HG03442 (cell line): Measurements from ENCODE around the gene BBOF1.
A peak's percentile ranks its signal among the peaks of the same experiment; 100 is the strongest.

Source experiments
- ATAC-seq: cut with Tn5 transposase; IDR thresholded peaks from one replicate; pipeline ENCODE4 v1.9.1; 2021; ENCODE audit warnings: mild to moderate bottlenecking, moderate library complexity; ENCODE audit not compliant: unreplicated experiment

BBOF1 gene

DNA sequence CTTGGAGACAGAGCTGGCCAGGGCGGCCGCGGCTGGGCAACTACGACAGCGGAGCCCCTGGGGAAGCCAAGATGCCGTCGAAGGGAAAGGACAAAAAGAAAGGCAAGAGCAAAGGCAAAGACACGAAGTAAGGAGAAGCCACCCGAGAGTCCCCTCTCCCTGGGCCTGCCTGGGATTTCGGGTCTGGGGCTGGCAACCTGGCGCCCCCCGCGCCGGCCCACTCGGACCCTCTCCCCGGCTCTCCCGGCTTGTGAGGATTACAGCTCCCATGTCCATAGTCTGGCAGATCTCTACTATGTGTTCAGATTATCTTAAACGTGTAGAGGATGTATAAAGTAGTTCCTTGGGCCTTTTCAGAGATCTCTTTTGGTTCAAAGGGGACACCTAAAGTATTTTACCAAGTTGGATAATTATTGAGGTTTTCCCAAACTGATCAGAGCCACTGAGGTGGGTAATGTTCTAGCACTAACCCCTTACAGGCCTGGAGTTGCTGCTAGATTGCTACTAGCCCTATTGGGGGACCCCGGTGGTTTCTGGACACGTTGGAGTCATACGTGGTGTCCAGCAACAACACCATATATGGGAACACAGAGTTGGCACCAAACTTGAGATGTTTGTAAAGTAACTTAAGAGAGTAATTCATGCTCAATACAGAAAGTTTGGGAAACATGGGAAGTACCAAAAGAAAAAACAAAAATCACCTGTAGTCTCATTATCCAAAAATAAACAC is 424 bp downstream of the BBOF1 start:
- ATAC-seq, result peak; percentile 12

DNA sequence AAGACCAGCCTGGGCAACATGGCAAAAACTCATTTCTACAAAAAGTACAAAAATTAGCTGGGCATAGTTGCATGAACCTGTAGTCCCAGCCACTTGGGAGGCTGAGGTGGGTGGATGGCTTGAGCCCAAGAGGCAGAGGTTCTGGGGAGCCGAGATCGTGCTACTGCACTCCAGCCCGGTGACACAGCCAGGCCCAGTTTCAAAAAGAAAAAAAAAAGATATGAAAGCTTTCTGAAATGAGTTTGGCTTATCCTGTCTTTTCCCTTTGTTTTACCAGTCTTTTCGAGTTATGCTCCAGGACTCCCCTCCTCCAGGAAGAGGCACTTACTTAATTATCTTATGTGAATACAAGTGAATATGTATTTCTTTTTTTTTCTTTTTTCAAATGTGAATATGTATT is 3.2 kb downstream of the BBOF1 start:
- ATAC-seq, result no peak

DNA sequence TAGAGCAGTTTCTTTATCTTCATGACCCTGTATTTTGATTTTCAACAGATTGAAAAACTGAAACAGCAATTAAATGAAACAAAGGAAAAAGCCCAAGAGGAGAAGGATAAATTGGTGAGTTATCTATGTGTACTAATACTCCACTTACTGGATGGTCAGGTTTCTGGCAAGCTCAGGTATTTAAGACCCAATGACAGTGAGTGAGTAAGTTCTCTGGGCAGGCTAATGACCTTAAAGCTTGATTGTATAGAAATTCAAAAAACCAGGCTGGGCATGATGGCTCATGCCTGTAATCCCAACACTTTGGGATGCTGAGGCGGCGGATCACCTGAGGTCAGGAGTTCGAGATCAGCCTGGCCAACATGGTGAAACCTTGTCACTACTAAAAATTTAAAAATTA is 10.0 kb downstream of the BBOF1 start:
- no peak for ATAC-seq

DNA sequence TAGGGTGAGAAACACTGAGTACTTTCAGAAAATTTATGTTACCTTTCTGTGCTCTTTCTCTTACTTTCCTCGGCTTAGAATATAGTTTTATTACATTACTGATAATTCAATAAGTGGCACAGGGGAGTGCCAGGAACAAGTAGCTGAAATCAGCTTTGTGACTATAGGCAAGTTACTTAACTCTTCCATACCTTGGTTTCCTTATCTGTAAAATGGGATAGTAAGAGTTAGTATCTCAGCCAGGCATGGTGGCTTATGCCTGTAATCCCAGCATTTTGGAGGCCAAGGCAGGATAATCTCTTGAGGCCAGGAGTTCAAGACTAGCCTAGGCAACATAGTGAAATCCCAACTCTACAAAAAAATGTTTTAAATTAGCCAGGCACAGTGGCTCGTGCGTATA is 15.4 kb downstream of the BBOF1 start:
- ATAC-seq, result no peak

DNA sequence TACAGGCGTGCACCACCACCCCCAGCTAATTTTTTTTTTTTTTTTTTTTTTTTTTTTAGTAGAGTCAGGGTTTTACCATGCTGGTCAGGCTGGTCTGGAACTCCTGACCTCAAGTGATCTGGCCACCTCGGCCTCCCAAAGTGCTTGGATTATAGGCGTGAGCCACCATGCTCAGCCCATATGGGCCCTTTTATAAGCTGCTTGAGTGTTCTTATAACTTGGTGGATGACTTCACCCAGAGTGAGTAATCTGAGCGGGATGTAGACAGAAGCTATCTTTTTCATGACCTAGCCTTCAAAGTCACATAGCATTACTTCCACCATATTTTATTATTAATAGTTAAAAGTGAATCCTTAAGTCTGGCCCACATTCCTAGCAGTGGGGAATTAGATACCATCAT is 16.4 kb downstream of the BBOF1 start:
- ATAC-seq, result no peak

DNA sequence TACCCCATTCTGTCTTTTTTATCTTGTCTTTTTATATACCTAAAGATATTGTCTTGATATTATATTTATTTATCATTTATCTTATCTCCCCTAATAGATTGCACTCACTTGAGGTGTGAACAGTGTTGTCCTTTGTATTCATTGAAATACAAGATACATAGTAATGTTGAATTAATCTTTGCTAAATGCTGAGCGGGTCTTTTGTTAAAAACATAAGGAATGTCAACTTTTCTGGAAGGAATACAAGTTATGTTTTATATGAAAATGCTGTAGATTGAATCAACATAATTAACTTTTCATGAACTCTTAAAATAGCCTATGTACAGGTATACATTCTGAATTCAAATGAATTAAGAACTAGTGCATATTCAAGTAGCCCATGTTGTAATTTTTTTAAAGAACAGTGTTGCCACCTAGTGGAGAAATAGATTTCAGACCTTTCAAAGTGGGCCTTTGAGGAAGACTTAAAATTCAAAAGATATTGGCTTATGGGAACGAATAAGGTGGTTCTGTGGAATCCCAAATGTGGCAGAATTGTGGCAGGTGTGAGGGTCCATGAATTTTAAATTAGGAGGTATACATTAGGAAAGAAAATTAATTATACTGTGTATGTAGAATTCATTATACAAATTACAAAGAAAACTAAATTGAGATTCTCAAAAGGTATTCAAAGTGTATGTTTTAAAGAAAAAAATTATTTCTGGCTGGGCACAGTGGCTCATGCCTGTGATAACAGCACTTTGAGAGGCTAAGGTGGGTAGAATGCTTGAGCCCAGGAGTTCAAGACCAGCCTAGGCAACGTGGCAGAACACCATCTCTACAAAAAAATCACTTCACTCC is 19.1 kb downstream of the BBOF1 start:
- ATAC-seq, result no peak

DNA sequence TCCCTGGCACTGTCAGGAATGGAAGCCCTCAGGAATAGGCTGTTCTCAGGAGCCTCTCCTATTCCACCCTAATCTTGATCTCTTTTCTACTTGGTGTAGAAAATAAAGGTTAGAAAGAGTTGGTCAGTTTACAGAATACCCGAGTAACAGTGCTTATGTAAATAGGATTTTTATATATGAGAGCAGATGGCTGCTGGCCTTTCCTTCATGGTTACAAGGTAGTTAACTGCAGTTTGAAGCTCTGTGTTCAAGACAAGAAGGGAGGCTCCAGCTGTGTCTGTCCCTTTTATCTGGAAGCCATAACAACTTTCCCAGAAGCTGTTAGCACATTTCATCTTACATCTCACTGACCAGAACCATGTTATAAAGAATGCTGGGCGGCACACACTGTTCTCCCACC is 23.1 kb downstream of the BBOF1 start:
- ATAC-seq, result no peak

DNA sequence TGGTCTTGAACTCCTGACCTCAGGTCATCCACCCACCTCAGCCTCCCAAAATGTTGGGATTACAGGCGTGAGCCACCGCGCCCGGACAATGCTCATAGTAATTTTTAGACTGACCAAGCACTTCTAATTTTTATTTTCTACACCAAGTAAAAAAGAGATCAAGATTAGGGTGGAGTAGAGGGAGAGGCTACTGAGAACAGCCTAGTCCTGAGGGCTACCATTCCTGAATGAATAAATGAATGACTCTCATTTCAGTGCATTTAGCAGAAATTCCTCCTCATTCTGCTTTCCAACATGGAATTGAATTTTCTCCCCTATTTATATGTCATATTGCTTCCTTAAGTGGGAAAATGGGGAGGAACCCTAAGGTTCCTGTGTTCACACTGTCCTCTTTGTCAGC is 26.4 kb downstream of the BBOF1 start:
- ATAC-seq, result no peak

DNA sequence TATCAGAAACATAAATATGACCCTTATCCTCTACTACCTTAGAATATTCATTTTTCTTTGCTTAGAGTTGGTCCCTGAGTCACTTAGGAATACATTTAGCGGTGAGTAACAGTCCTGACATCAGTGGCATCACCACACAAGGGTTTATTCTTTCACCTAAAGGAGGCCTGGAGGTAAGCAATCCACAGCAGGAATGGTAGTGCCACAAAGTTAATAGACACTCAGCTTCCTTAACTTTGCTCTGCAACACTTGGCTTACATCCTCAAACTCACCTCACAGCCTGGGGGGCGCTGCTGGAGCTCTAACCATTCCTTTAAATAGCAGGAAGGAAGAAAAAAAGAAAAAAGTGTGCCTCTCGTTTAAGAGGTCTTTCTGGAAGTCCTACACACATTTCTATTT is 29.1 kb downstream of the BBOF1 start:
- ATAC-seq, result no peak

DNA sequence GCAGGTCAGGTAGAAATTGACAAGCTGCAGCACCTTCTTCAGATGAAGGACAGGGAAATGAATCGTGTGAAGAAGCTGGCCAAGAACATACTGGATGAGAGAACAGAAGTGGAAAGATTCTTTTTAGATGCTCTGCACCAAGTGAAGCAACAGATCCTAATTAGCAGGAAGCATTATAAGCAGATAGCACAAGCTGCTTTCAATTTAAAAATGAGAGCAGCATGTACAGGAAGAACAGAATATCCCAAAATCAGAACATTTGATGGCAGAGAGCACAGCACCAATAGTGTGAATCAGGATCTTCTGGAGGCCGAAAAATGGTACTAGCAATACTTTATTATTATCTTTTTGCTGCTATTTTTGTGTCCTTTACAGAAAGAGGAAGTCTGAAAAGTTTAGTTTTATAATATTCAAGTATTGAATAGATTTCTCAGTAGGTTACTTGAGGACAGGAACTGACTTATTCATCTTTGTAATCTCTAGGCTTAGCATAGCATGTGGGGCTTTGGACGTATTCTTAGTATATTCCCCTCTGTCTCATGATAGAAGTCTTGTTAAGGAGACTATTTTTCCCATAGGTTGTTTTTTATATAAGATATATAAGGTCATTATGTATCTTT is 30.8 kb downstream of the BBOF1 start:
- ATAC-seq, result no peak

DNA sequence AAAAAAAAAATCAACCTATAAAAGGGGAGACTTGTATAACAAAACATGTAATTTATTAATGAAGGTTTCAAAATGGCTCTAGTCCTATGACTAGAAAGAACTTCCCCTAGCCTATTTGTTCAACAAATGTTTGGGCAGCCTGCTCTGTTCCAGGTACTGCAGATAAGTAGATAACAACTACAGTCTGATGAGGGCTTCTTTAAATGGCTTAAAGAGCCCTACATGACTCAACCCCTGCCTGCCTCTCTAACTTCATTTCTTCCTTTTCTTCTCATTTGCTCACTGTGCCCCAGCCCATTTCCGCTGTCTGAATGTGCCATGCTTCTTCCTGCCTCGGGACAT is 43.6 kb downstream of the BBOF1 start:
- ATAC-seq, result no peak

DNA sequence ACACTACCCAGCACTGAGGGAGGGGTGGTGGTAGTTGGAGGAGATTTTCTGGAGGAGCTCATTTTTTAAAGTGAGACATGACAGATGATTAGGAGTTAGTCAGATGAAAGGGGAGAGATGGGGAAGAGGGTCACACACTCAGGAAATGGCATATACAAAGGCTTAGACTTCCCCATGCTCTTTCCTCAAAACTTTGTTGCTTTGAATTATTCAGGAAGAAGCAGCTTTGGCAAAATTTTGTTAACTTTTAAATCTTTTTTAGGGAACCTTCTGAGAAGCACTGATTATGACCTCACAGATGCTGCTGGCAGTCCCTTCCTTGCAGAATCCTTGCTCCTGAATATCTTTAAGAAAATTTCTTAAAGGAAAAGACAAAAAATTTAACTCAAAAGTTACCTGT is 45.3 kb downstream of the BBOF1 start:
- ATAC-seq, result no peak

DNA sequence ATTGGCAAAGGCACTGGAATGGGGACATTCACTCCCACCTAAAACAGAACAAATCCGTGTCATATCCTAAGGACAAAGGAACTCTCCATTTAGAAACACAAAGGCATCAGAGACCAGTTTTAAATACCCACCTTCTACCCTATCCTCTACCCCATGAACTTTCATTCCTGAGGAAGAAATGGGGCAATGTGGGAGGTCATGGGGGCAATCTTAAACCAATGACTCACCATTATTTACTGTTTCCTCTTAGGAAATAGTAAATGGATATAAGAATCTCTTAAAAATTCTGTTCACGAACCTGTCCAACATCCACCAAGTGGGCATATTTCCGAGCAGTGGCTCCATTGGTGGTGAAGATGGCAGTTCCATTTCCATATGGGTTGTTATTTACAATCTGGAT is 45.7 kb downstream of the BBOF1 start:
- ATAC-seq, result no peak

DNA sequence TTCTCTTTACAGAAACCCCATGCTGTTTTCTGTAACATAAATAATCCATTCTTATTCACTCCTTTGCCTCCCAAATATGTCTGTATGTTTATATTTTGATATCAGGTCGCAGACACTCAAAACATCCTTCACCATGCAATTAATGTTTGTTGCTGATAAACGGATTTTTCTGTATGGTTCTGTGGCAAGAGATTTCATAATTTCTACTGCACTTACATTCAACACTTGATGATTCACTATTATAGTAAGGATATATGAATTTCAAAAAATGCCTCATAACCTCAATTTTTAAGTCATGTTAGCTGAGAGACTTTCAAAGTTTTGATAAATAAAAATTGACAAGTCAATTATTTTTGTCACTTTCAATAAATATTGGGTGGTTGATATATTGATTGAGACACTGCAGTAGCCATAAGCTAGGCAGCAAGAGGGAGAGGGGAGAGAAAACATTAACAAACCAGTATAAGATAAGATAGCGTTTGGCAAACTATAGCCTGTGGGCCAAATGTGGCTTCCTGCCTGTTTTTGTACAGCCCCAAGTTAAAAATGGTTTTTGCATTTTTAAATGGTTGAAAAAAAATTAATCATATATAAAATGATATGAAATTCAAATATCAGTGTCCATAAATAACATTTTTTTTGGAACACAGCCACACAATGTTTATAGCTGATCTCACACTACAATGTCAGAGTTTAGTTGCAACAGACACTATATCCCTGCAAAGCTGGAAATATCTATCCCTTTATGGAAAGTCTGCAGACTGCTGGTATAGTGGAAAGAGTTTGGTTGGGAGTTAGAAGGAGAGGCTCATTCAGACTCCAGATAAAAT is 46.8 kb downstream of the BBOF1 start:
- ATAC-seq, result no peak

DNA sequence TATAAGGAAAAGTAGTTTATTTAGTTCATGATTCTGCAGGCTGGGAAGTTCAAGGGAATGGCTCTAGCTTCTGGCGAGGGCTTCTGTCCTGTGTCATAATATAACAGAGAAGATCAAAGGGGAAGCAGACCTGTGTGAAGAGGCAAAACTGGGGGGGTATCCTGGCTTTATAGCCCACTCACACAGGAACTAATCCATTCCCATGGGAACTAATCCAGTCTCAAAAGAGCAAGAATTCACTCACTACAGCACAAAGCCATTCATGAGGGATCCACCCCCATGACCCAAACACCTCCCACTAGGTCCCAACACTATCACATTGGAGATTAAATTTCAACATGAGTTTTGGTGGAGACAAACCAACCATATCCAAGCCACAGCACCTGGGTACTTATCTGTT is 58.3 kb downstream of the BBOF1 start:
- ATAC-seq, result no peak

DNA sequence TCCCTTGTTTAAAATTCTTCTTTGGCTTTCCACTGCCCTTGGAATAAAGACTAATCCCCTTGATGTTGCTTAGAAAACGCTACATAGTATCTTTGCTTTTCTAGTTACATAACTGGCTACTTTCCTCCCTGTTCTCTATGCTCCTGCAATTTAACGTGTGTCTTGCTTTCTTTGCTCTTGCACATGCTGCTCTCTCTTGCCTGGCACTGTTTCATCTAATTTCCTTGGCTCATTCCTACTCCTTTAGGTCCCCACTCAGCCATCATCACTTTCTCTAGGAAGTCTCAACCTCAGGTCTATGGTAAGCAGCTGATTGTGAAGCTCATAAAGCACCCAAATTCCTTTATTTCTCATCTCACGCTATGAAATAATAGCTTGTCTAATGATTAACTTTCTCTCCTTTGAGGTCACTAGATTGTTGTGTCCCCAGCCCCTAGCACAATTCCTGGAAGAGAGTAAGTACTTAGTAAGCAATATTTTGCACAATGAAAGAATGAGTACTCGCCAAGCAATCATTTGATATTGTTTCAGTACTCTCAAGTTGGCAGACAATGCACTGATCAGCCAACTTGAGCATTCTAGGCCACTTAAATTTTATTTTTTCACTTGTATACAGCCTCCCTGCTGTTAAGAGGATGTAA is 61.8 kb downstream of the BBOF1 start:
- no peak for ATAC-seq

DNA sequence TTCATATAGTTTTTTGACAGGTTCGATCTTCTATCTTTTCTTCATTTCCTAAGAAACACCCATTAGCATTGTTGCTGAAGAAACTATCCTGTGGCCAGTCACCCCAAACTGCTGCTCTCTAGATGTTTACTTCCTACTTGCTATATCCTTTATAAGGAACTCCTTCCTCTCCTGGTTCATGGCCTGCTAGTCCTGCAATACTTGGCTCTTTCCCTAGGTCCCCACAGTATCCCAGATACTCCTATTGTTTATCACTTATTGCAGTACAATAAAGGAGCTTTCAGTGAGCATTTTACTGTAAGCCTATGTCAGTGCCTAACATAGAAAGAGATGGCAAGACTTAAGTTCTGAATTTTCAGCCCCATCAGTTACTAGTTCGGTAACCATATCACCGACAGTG is 62.3 kb downstream of the BBOF1 start:
- no peak for ATAC-seq

DNA sequence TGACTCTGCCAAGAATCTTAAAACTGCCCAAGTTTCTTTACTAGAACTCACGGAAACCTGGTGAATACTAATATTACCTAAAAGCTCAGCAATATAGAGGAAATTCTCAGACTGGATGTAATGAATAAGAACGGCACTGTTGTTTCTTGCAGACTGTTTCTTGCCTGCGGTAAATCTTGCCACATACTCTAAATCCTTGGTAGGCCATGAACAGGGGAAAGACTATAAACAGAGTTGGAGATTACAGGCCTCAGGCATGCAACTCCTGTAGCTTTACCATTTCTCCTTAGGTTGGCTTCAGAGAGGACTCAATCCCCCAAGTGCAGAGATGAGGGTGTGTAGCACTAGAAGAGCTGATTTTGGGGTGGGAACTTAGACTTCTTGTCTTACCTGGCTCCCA is 64.0 kb downstream of the BBOF1 start:
- no peak for ATAC-seq

DNA sequence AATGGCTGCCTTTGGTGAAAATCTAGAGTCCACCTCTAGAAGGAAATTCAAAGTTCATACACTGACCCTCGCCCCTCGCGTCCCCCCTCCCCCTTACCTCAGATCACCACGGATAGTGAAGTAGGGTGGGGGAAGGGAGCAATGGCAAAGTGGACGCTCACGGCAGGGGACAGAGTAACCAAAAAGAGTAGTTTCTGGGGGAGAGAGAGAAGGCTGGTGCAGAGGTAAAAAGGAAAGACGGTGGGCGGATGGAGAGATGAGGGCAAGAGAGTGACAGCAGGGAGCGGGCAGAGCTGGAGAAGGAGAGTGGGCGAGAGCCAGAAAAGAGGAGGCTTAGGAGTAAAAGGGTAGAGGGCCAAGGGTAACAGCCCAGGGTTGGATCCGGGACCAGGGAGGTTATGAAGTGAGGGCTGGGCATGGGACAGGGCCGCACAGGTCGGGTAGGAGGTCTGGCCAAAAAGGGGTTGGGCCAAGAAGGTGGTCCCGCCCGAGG is 64.7 kb downstream of the BBOF1 start:
- no peak for ATAC-seq

DNA sequence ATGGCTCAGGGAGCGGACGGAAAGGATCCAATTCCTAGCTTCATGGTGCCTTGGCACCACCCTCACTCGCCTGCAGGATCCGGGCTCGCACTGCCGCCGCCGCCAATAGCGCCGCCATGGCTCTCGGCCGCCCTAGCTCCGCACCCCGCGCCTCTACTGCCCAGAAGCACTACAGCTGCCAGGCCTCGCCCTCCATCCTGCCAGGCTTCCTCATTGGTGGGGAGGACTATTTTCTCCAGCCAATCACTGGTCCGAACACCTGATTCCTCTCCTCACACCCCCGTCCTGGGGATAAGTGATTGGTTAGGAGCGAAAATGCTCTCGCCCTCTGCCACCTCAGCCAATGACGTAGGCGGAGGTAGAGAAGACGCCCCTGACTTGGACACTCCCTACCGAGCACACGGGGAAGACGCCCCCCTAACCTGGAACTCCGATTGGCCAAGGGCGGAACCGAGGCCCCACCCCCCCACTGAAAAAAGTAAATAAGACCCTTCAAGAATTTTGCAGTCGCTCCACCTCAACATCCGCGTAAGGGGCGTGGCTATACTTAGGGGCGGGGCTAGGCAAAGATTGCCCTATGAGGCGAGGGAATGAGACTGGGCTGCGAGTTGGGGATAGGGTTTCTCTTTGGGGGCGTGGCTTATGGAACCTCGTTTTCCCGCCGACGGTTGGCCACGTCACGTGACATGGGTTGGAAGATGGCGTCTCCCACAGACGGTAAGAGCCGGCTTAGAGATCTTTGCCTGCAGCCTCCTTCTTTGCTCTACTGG is 65.3 kb downstream of the BBOF1 start, which contains the start of the genes ALDH6A1 and LIN52:
Gene ALDH6A1 (minus strand): TSS at position 177 of the 770 bp plus-strand sequence. CDS start 59 bp downstream, at position 118.
Gene LIN52 (plus strand): TSS at position 680 of the 770 bp plus-strand sequence. CDS start 19 bp downstream, at position 699.
- peak; percentile 89 for ATAC-seq
